SH-SY5Y (cell line): Measurements from ENCODE around the gene CYP1A1.

Experiments used
- GATA2 ChIP-seq: IDR thresholded peaks from 2 replicates; pipeline ENCODE4 v1.6.1; 2011; ENCODE audit warnings: mild to moderate bottlenecking, low read depth, low read length
- GATA3 ChIP-seq: IDR thresholded peaks from 2 replicates; pipeline ENCODE4 v1.6.1; 2011; ENCODE audit warnings: low read depth, mild to moderate bottlenecking, low read length, moderate library complexity

DNA sequence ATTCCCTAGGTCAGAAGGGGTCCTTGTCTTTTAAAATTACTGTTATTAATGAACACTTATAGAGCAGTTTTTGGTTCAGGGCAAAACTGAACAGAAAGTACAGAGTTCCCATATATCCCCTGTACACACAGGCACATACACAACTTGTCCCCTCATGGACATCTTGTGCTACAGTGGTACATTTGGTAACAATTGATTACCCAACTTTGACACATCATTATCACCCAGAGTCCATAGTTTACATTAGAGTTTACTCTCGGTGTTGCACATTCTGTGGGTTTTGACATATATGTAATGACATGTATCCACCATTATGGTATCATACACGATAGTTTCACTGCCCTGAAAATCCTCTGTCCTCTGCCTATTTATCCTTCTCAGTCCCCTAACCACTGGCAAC lies 28.5 kb downstream of the CYP1A1 start:
- TF ChIP-seq GATA3 (no peak), GATA2 (no peak)
